RWPE2 (cell line): Measurements from ENCODE around the gene DNAJB6.

Experiments used
- ATAC-seq: fragments of 200-7000 bp; cut with Tn5 transposase; 3 replicates; pipeline ENCODE4 v1.9.1; 2021; ENCODE audit warnings: low read depth
- DNase-seq: peaks from one replicate; pipeline ENCODE4 v3.0.0-alpha.2; 2020; ENCODE audit warnings: low spot score
- H3K27ac ChIP-seq: fragments of 450-650 bp; 2 replicates; pipeline ENCODE4 v1.5.1; 2017; ENCODE audit warnings: mild to moderate bottlenecking; ENCODE audit not compliant: poor library complexity, severe bottlenecking
- H3K27me3 ChIP-seq: fragments of 250-450 bp; sonication (Bioruptor Pico); 2 replicates; pipeline ENCODE4 v1.5.1; 2021; ENCODE audit warnings: mild to moderate bottlenecking, moderate library complexity; ENCODE audit not compliant: insufficient read depth, poor library complexity, severe bottlenecking
- H3K36me3 ChIP-seq: fragments of 250-450 bp; sonication (Bioruptor Pico); 2 replicates; pipeline ENCODE4 v1.5.1; 2020; ENCODE audit warnings: low read depth, mild to moderate bottlenecking, moderate library complexity
- H3K4me1 ChIP-seq: fragments of 250-450 bp; sonication (Bioruptor Pico); 2 replicates; pipeline ENCODE4 v1.5.1; 2021; ENCODE audit warnings: mild to moderate bottlenecking, moderate library complexity; ENCODE audit not compliant: insufficient read depth, poor library complexity, severe bottlenecking
- H3K4me3 ChIP-seq: fragments of 250-450 bp; sonication (Bioruptor Pico); 2 replicates; pipeline ENCODE4 v1.5.1; 2021; ENCODE audit warnings: mild to moderate bottlenecking, moderate library complexity; ENCODE audit not compliant: severe bottlenecking
- H3K9me3 ChIP-seq: fragments of 250-450 bp; sonication (Bioruptor Pico); 2 replicates; pipeline ENCODE4 v1.5.1; 2021; ENCODE audit warnings: mild to moderate bottlenecking, moderate library complexity; ENCODE audit not compliant: severe bottlenecking
- CTCF ChIP-seq: fragments of 450-650 bp; IDR thresholded peaks from one replicate; pipeline ENCODE4 v1.5.1; 2017; ENCODE audit warnings: mild to moderate bottlenecking, moderate library complexity; ENCODE audit not compliant: poor library complexity, severe bottlenecking

DNAJB6 gene

GRCh38 chr7:157442993-157443831, 106.4 kb downstream of the DNAJB6 start:
- Histone ChIP-seq H3K4me1 (no peaks in the 10 kb centered on the region), H3K27ac (no peak overlapping the region), H3K27me3 (no peaks in the 10 kb centered on the region), H3K4me3 (no peak overlapping the region), H3K36me3 (no peaks in the 10 kb centered on the region), H3K9me3 (peaks cover 3% of the 10 kb centered on the region)
- no peak for TF ChIP-seq CTCF
- peak; percentile 66 for DNase-seq
- ATAC-seq, result no peak

- Histone ChIP-seq H3K27ac (no peak overlapping the region), H3K4me3 (no peak overlapping the region), H3K4me1 (no peaks in the 10 kb centered on the region), H3K27me3 (no peaks in the 10 kb centered on the region), H3K36me3 (no peaks in the 10 kb centered on the region), H3K9me3 (peaks cover 3% of the 10 kb centered on the region)
- DNase-seq (peak; percentile 53), ATAC-seq (no peak)
- no peak for TF ChIP-seq CTCF
These were observed 107.4 kb downstream of the DNAJB6 start for GRCh38 chr7:157444011-157444842.

- peak; percentile 27 for DNase-seq
- ATAC-seq, result no peak
- no peak for TF ChIP-seq CTCF
- Histone ChIP-seq H3K36me3 (no peaks in the 10 kb centered on the region), H3K27ac (no peak overlapping the region), H3K4me3 (no peak overlapping the region), H3K4me1 (no peaks in the 10 kb centered on the region), H3K27me3 (no peaks in the 10 kb centered on the region), H3K9me3 (peaks cover 3% of the 10 kb centered on the region)
These were observed 108.0 kb downstream of the DNAJB6 start for GRCh38 chr7:157444843-157445135.

- peak; percentile 38 for DNase-seq
- no peak for ATAC-seq
- Histone ChIP-seq H3K27ac (no peak overlapping the region), H3K4me3 (no peak overlapping the region), H3K36me3 (no peaks in the 10 kb centered on the region), H3K9me3 (peaks cover 3% of the 10 kb centered on the region), H3K27me3 (no peaks in the 10 kb centered on the region), H3K4me1 (no peaks in the 10 kb centered on the region)
- no peak for TF ChIP-seq CTCF
These were observed 108.6 kb downstream of the DNAJB6 start for GRCh38 chr7:157445246-157445955.
